T-helper 1 cell treated with Interleukin-12 subunit alpha and Interleukin-12 subunit beta and Interleukin-4 antibody, amounts not matched to agents 30 ng/mL and 1 ng/mL, for 36 hours (primary cell): ENCODE measurements around the gene B3GNT8. TPM values are rescaled to one million over a fixed set of nuclear protein-coding genes. Genes with fewer than 3 reads are reported as not detected.
"Not testable (repeated sequence)": the region's sequence is repeated elsewhere in the genome, so short reads cannot be mapped to it uniquely, and the experiment has no call there.

Source experiments
- intact Hi-C: fragments of 100-400 bp; cut with micrococcal nuclease; formaldehyde crosslinking; loops from one replicate; pipeline ENCODE4 v1.15.1; 2024
- total RNA-seq: library from RNA; stranded (reverse); gene quantifications from 2 replicates; pipeline ENCODE4 v1.2.3, GENCODE V29; 2022

B3GNT8 gene
- total RNA-seq, result 1.1 and 1.8 TPM in 2 replicates

GRCh38 chr19:41426952-41427646 is at the start of gene B3GNT8:
B3GNT8 (minus strand) TSS chr19:41427374; CDS start chr19:41426778, 596 bp downstream.
- intact Hi-C loops, result no loop called here

- intact Hi-C loops, result no loop called here
Measured at GRCh38 chr19:41476583-41476982, 49.4 kb upstream of the B3GNT8 start.

GRCh38 chr19:41463257-41464256 is 36.4 kb upstream of the B3GNT8 start:
- intact Hi-C loops, result not testable (repeated sequence)

GRCh38 chr19:41462497-41462896 is 35.3 kb upstream of the B3GNT8 start:
- intact Hi-C loops, result no loop called here

- intact Hi-C loops, result loop anchor here (2.0 kb wide), 1 partner anchor 74 kb away; no protein-coding TSS in a partner anchor
Measured at GRCh38 chr19:41457241-41457640, 30.1 kb upstream of the B3GNT8 start.

GRCh38 chr19:41456342-41456918 is 29.3 kb upstream of the B3GNT8 start:
- intact Hi-C loops, result loop anchor here (2.0 kb wide), 1 partner anchor 74 kb away; no protein-coding TSS in a partner anchor

- intact Hi-C loops, result loop anchor here (2.0 kb wide), 1 partner anchor 75 kb away; no protein-coding TSS in a partner anchor
Measured at GRCh38 chr19:41455936-41456335, 28.8 kb upstream of the B3GNT8 start.

- intact Hi-C loops, result no loop called here
Measured at GRCh38 chr19:41452584-41453275, 25.6 kb upstream of the B3GNT8 start.

- intact Hi-C loops, result loop anchor here (1.0 kb wide), 5 partner anchors 87 to 145 kb away; no protein-coding TSS in a partner anchor
Measured at GRCh38 chr19:41449865-41450178, 22.6 kb upstream of the B3GNT8 start.

- intact Hi-C loops, result loop anchor here (1.0 kb wide), 5 partner anchors 88 to 146 kb away; no protein-coding TSS in a partner anchor
Measured at GRCh38 chr19:41449079-41449864, 22.1 kb upstream of the B3GNT8 start.

GRCh38 chr19:41447732-41448332 is 20.7 kb upstream of the B3GNT8 start:
- intact Hi-C loops, result no loop called here

GRCh38 chr19:41445575-41445974 is 18.4 kb upstream of the B3GNT8 start:
- intact Hi-C loops, result no loop called here

GRCh38 chr19:41443813-41444455 is 16.8 kb upstream of the B3GNT8 start:
- intact Hi-C loops, result no loop called here

GRCh38 chr19:41442473-41443355 is 15.5 kb upstream of the B3GNT8 start, which contains the start of gene ERICH4:
ERICH4 (plus strand) TSS chr19:41443156; CDS start chr19:41443170, 14 bp downstream.
- intact Hi-C loops, result no loop called here

- intact Hi-C loops, result loop anchor here (2.0 kb wide), 1 partner anchor 153 kb away; no protein-coding TSS in a partner anchor
Measured at GRCh38 chr19:41441321-41441945, 14.3 kb upstream of the B3GNT8 start.

GRCh38 chr19:41439441-41440222 is 12.5 kb upstream of the B3GNT8 start, which contains the start of gene DMAC2:
DMAC2 (minus strand) TSS chr19:41439912; CDS start chr19:41439899, 13 bp downstream.
- intact Hi-C loops, result loop anchor here (1.0 to 2.0 kb wide), 10 partner anchors 11 to 235 kb away; partner anchors contain the start of genes B9D2, BCKDHA, CEACAM21 and EXOSC5
